HEK293 (cell line): Measurements from ENCODE around the gene RING1.

Experiments
- HOXC10 ChIP-seq: sonication (generic); formaldehyde crosslinking; IDR thresholded peaks from 2 replicates; pipeline ENCODE4 v1.8.1; 2023; ENCODE audit warnings: mild to moderate bottlenecking, missing genetic modification reagents
- KLF16 ChIP-seq: fragments of 450-650 bp; formaldehyde crosslinking; IDR thresholded peaks from 2 replicates; pipeline ENCODE4 v1.5.1; 2017; ENCODE audit warnings: missing biosample characterization, missing genetic modification characterization
- KLF7 ChIP-seq: fragments of 450-650 bp; formaldehyde crosslinking; IDR thresholded peaks from 2 replicates; pipeline ENCODE4 v1.5.1; 2016; ENCODE audit warnings: missing biosample characterization, missing genetic modification characterization, borderline replicate concordance
- SCRT2 ChIP-seq: fragments of 450-650 bp; formaldehyde crosslinking; IDR thresholded peaks from 2 replicates; pipeline ENCODE4 v1.5.1; 2016; ENCODE audit warnings: missing biosample characterization, missing genetic modification characterization
- SETDB1 ChIP-seq: IDR thresholded peaks from one replicate; pipeline ENCODE4 v1.6.1; 2017; ENCODE audit warnings: mild to moderate bottlenecking, low read length, moderate library complexity, mixed read lengths; ENCODE audit not compliant: insufficient read length
- WT1 ChIP-seq: fragments of 450-650 bp; formaldehyde crosslinking; IDR thresholded peaks from 2 replicates; pipeline ENCODE4 v1.5.1; 2016; ENCODE audit warnings: missing biosample characterization, missing genetic modification characterization
- YY1 ChIP-seq: fragments of 450-650 bp; formaldehyde crosslinking; IDR thresholded peaks from 2 replicates; pipeline ENCODE4 v1.5.1; 2018; ENCODE audit warnings: missing biosample characterization, missing genetic modification characterization
- ZBTB8A ChIP-seq: fragments of 450-650 bp; formaldehyde crosslinking; IDR thresholded peaks from 2 replicates; pipeline ENCODE4 v1.5.1; 2016; ENCODE audit warnings: missing biosample characterization, missing genetic modification characterization
- ZEB2 ChIP-seq: fragments of 450-650 bp; formaldehyde crosslinking; IDR thresholded peaks from 2 replicates; pipeline ENCODE4 v1.5.1; 2016; ENCODE audit warnings: missing biosample characterization, missing genetic modification characterization
- ZNF10 ChIP-seq: fragments of 450-650 bp; formaldehyde crosslinking; IDR thresholded peaks from 2 replicates; pipeline ENCODE4 v1.5.1; 2017; ENCODE audit warnings: missing biosample characterization, missing genetic modification characterization
- ZNF169 ChIP-seq: fragments of 450-650 bp; formaldehyde crosslinking; IDR thresholded peaks from 2 replicates; pipeline ENCODE4 v1.5.1; 2016; ENCODE audit warnings: missing biosample characterization, missing genetic modification characterization
- ZNF23 ChIP-seq: fragments of 450-650 bp; formaldehyde crosslinking; IDR thresholded peaks from 2 replicates; pipeline ENCODE4 v1.5.1; 2016; ENCODE audit warnings: missing biosample characterization, missing genetic modification characterization, borderline replicate concordance
- ZNF239 ChIP-seq: fragments of 450-650 bp; formaldehyde crosslinking; IDR thresholded peaks from 2 replicates; pipeline ENCODE4 v1.5.1; 2016; ENCODE audit warnings: missing biosample characterization, missing genetic modification characterization
- ZNF274 ChIP-seq, 2 experiments: fragments of 200-500 bp in 1 of 2; fragments of 450-650 bp in 1 of 2; sonication (Bioruptor generic) in 1 of 2; formaldehyde crosslinking in 1 of 2; IDR thresholded peaks; 2 replicates each; pipeline versions ENCODE4 v1.5.1 to v1.6.1; 2014 to 2016; ENCODE audit warnings: borderline replicate concordance in 1 of 2, inconsistent platforms in 1 of 2, low read length in 1 of 2, missing biosample characterization in 1 of 2, missing genetic modification characterization in 1 of 2
- ZNF366 ChIP-seq: fragments of 450-650 bp; formaldehyde crosslinking; conservative IDR thresholded peaks from 2 replicates; pipeline ENCODE4 v1.5.1; 2016; ENCODE audit warnings: missing biosample characterization, missing genetic modification characterization
- ZNF398 ChIP-seq: fragments of 450-650 bp; formaldehyde crosslinking; IDR thresholded peaks from 2 replicates; pipeline ENCODE4 v1.5.1; 2017; ENCODE audit warnings: missing biosample characterization, missing genetic modification characterization
- ZNF426 ChIP-seq: fragments of 450-650 bp; formaldehyde crosslinking; IDR thresholded peaks from 2 replicates; pipeline ENCODE4 v1.5.1; 2017; ENCODE audit warnings: missing biosample characterization, missing genetic modification characterization, mild to moderate bottlenecking, inconsistent platforms, moderate library complexity
- ZNF433 ChIP-seq: fragments of 450-650 bp; formaldehyde crosslinking; IDR thresholded peaks from 2 replicates; pipeline ENCODE4 v1.5.1; 2016; ENCODE audit warnings: missing biosample characterization, missing genetic modification characterization, low read depth
- ZNF513 ChIP-seq: fragments of 450-650 bp; IDR thresholded peaks from 2 replicates; pipeline ENCODE4 v1.5.1; 2018; ENCODE audit warnings: missing biosample characterization, missing genetic modification characterization
- ZNF529 ChIP-seq: fragments of 450-650 bp; formaldehyde crosslinking; IDR thresholded peaks from 2 replicates; pipeline ENCODE4 v1.5.1; 2017; ENCODE audit warnings: missing genetic modification characterization, missing biosample characterization; ENCODE audit not compliant: insufficient replicate concordance
- ZNF558 ChIP-seq: fragments of 450-650 bp; formaldehyde crosslinking; IDR thresholded peaks from 2 replicates; pipeline ENCODE4 v1.5.1; 2016; ENCODE audit warnings: missing biosample characterization, missing genetic modification characterization
- ZNF585B ChIP-seq: fragments of 450-650 bp; formaldehyde crosslinking; IDR thresholded peaks from 2 replicates; pipeline ENCODE4 v1.5.1; 2016; ENCODE audit warnings: missing biosample characterization, missing genetic modification characterization
- ZNF624 ChIP-seq: fragments of 450-650 bp; formaldehyde crosslinking; IDR thresholded peaks from 2 replicates; pipeline ENCODE4 v1.5.1; 2017; ENCODE audit warnings: missing biosample characterization, missing genetic modification characterization
- ZNF639 ChIP-seq: fragments of 450-650 bp; formaldehyde crosslinking; IDR thresholded peaks from 2 replicates; pipeline ENCODE4 v1.5.1; 2016; ENCODE audit warnings: missing biosample characterization, missing genetic modification characterization
- ZNF645 ChIP-seq: fragments of 450-650 bp; formaldehyde crosslinking; IDR thresholded peaks from 2 replicates; pipeline ENCODE4; 2016; ENCODE audit warnings: missing biosample characterization, missing genetic modification characterization
- ZNF670 ChIP-seq: fragments of 450-650 bp; formaldehyde crosslinking; IDR thresholded peaks from 2 replicates; pipeline ENCODE4 v1.5.1; 2016; ENCODE audit warnings: missing biosample characterization, missing genetic modification characterization, low read depth
- ZNF791 ChIP-seq: fragments of 450-650 bp; formaldehyde crosslinking; IDR thresholded peaks from 2 replicates; pipeline ENCODE4 v1.5.1; 2016; ENCODE audit warnings: missing biosample characterization, missing genetic modification characterization
- ZNF837 ChIP-seq: fragments of 450-650 bp; formaldehyde crosslinking; IDR thresholded peaks from 2 replicates; pipeline ENCODE4 v1.5.1; 2016; ENCODE audit warnings: missing biosample characterization, missing genetic modification characterization
- TF ChIP-seq, protein P1 (sequence below): fragments of 450-650 bp; formaldehyde crosslinking; IDR thresholded peaks from 2 replicates; pipeline ENCODE4 v1.5.1; 2016; ENCODE audit warnings: missing biosample characterization, missing genetic modification characterization

The RING1 gene

DNA sequence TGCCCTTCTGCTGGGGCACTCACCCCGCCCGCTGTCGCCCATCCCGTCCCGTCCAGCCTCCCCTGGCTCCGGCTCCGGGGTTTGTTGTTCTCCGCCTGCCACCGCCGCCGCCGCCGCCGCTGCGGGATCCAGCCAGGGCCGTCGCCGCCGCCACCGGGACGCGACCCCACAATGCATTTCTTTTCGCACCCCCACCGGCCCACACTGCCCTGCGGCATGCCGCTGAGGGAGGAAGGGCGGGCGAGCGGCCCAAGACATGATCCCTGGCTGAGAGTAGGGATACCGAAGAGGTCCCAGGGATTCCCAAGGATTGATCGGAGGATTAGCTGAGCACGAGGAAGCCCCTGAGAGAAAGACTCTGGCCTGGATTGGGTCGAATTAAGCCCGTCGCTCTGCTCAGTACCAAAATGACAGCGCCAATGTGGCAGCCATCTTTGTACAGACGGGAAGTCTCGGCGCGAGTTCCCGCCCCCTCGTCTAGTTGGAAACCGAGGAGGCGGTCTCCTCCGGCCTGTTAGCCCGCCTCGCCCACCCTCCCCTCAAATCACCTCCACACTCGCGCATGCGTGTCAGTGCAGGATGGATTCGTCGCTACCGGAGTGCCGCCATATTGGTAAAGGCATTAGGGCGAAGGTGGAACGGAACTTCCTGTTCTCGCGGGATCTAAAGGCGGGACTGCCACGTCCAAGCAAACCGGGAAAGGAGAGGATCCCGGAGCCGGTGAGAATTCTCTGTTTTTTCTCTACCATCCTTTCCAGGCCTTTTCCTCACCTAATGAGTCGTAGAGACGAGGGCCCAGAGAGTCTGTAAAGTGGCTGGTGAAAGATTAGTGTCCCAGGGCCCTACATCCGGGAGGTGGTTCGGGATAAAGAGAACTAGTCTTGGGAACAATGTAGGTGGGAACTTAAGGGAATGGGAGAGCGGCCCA is 7.8 kb upstream of the RING1 start, which contains the start of the genes RXRB and SLC39A7 (continued):
- TF ChIP-seq ZNF645 (tag by site-specific recombination) (no peak), ZEB2 (peak; percentile 94), ZNF274 (IDR thresholded peaks at IDR 0.05; ENCODE audit: low read length) (no peak), ZNF274 (tag by site-specific recombination; IDR thresholded peaks at IDR 0.05; ENCODE audit: borderline replicate concordance) (no peak), KLF16 (tag by site-specific recombination) (peak; percentile 67; the same call in 1 of the 2 replicates), ZNF558 (tag by site-specific recombination) (peak; percentile 47; the same call in 1 of the 2 replicates), SCRT2 (tag by site-specific recombination) (no peak; the same call in 1 of the 2 replicates), ZNF366 (tag by site-specific recombination) (no peak), ZNF513 (peak; percentile 63), ZNF239 (no peak), HOXC10 (peak; percentile 73; the same call in 1 of the 2 replicates), ZNF791 (tag by site-specific recombination) (no peak), ZNF398 (peak; percentile 94), ZNF426 (tag by site-specific recombination) (no peak), ZNF670 (tag by site-specific recombination) (no peak), ZNF433 (tag by site-specific recombination) (no peak), ZNF529 (no peak), YY1 (tag by site-specific recombination) (peak; percentile 98), ZNF23 (tag by site-specific recombination) (no peak), SETDB1 (no peak), ZBTB8A (tag by site-specific recombination) (peak; percentile 70; the same call in 1 of the 2 replicates), KLF7 (tag by site-specific recombination) (peak; percentile 56; the same call in 1 of the 2 replicates), ZNF585B (tag by site-specific recombination) (no peak), ZNF639 (peak; percentile 82), ZNF10 (tag by site-specific recombination) (no peak), ZNF624 (no peak), ZNF169 (no peak), ZNF837 (no peak), WT1 (tag by site-specific recombination) (peak; percentile 7; the same call in 1 of the 2 replicates)
- TF ChIP-seq, protein P1, sequence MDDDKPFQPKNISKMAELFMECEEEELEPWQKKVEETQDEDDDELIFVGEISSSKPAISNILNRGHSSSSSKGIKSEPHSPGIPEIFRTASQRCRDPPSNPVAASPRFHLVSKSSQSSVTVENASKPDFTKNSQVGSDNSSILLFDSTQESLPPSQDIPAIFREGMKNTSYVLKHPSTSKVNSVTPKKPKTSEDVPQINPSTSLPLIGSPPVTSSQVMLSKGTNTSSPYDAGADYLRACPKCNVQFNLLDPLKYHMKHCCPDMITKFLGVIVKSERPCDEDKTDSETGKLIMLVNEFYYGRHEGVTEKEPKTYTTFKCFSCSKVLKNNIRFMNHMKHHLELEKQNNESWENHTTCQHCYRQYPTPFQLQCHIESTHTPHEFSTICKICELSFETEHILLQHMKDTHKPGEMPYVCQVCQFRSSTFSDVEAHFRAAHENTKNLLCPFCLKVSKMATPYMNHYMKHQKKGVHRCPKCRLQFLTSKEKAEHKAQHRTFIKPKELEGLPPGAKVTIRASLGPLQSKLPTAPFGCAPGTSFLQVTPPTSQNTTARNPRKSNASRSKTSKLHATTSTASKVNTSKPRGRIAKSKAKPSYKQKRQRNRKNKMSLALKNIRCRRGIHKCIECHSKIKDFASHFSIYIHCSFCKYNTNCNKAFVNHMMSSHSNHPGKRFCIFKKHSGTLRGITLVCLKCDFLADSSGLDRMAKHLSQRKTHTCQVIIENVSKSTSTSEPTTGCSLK (tag by site-specific recombination): no peak
